Measurements from ENCODE around the gene DPF3. TPM values are rescaled to one million over a fixed set of nuclear protein-coding genes. Genes with fewer than 3 reads are reported as not detected.
A peak's percentile ranks its signal among the peaks of the same experiment; 100 is the strongest.

DPF3 gene
- total RNA-seq, 1 donor from 2014 or later = 0.99 TPM

- peak; percentile 62 to 82 for DNase-seq (ENCODE audit: low read depth in 2 of 2)
Observed at GRCh38 chr14:72617391-72618031, 276.4 kb downstream of the DPF3 start.

GRCh38 chr14:72616811-72617210, 277.1 kb downstream of the DPF3 start:
- no peak for DNase-seq (ENCODE audit: low read depth in 2 of 2)

GRCh38 chr14:72616294-72616693, 277.6 kb downstream of the DPF3 start:
- peak in 1 of 2 donors; percentile 43 for DNase-seq (ENCODE audit: low read depth in 2 of 2)

- DNase-seq (ENCODE audit: low read depth in 2 of 2) = peak; percentile 59 to 76
Observed at GRCh38 chr14:72615451-72616121, 278.3 kb downstream of the DPF3 start.

- DNase-seq (ENCODE audit: low read depth in 2 of 2) = no peak
Observed at GRCh38 chr14:72614891-72615415, 278.9 kb downstream of the DPF3 start.

- DNase-seq (ENCODE audit: low read depth in 2 of 2) = no peak
Observed at GRCh38 chr14:72614365-72614764, 279.5 kb downstream of the DPF3 start.

GRCh38 chr14:72613975-72614319, 280.0 kb downstream of the DPF3 start:
- DNase-seq (ENCODE audit: low read depth in 2 of 2) = no peak

- DNase-seq (ENCODE audit: low read depth in 2 of 2) = peak; percentile 59 to 88
Observed at GRCh38 chr14:72613231-72613974, 280.5 kb downstream of the DPF3 start.

GRCh38 chr14:72612041-72612440, 281.9 kb downstream of the DPF3 start:
- no peak for DNase-seq (ENCODE audit: low read depth in 2 of 2)

GRCh38 chr14:72611506-72611905, 282.4 kb downstream of the DPF3 start:
- no peak for DNase-seq (ENCODE audit: low read depth in 2 of 2)

- no peak for DNase-seq (ENCODE audit: low read depth in 2 of 2)
Observed at GRCh38 chr14:72610831-72611200, 283.1 kb downstream of the DPF3 start.

- no peak for DNase-seq (ENCODE audit: low read depth in 2 of 2)
Observed at GRCh38 chr14:72610096-72610830, 283.6 kb downstream of the DPF3 start.

- no peak for DNase-seq (ENCODE audit: low read depth in 2 of 2)
Observed at GRCh38 chr14:72609205-72609916, 284.5 kb downstream of the DPF3 start.

- DNase-seq (ENCODE audit: low read depth in 2 of 2) = peak in 1 of 2 donors; percentile 88
Observed at GRCh38 chr14:72608391-72609204, 285.3 kb downstream of the DPF3 start.

GRCh38 chr14:72607386-72608130, 286.3 kb downstream of the DPF3 start:
- no peak for DNase-seq (ENCODE audit: low read depth in 2 of 2)

GRCh38 chr14:72606879-72607278, 287.0 kb downstream of the DPF3 start:
- DNase-seq (ENCODE audit: low read depth in 2 of 2) = no peak

- DNase-seq (ENCODE audit: low read depth in 2 of 2) = no peak
Observed at GRCh38 chr14:72605921-72606220, 288.0 kb downstream of the DPF3 start.

GRCh38 chr14:72605096-72605920, 288.6 kb downstream of the DPF3 start:
- DNase-seq (ENCODE audit: low read depth in 2 of 2) = no peak

- no peak for DNase-seq (ENCODE audit: low read depth in 2 of 2)
Observed at GRCh38 chr14:72604133-72604532, 289.8 kb downstream of the DPF3 start.

Data from lung microvascular endothelial cell (primary cell).